Suprapubic skin (tissue), 4 donors: ENCODE results near the gene DKKL1. TPM values are rescaled to one million over a fixed set of nuclear protein-coding genes. Genes with fewer than 3 reads are reported as not detected.
A peak's percentile ranks its signal among the peaks of the same experiment; 100 is the strongest.
"Not testable (repeated sequence)": the region's sequence is repeated elsewhere in the genome, so short reads cannot be mapped to it uniquely, and the experiment has no call there.

Experiments
- DNase-seq, 2 donors: peaks; one replicate each; pipeline ENCODE4 v3.0.0-alpha.2; 2019; ENCODE audit warnings: low spot score in 2 of 2
- H3K27ac ChIP-seq: fragments of 200-600 bp; sonication (generic); one replicate; pipeline ENCODE4 v1.5.1; 2019
- H3K27me3 ChIP-seq: fragments of 200-600 bp; sonication (generic); one replicate; pipeline ENCODE4 v1.5.1; 2019
- H3K36me3 ChIP-seq: fragments of 200-600 bp; sonication (generic); one replicate; pipeline ENCODE4 v1.5.1; 2019
- H3K4me1 ChIP-seq: fragments of 200-600 bp; sonication (generic); one replicate; pipeline ENCODE4 v1.5.1; 2019
- H3K4me3 ChIP-seq: fragments of 200-600 bp; sonication (generic); one replicate; pipeline ENCODE4 v1.5.1; 2019; ENCODE audit warnings: mild to moderate bottlenecking
- H3K9me3 ChIP-seq: fragments of 200-600 bp; sonication (generic); one replicate; pipeline ENCODE4 v1.5.1; 2019
- CTCF ChIP-seq, 2 donors: fragments of 200-600 bp in 1 of 2; fragments of 450-650 bp in 1 of 2; sonication (generic) in 1 of 2; IDR thresholded peaks; one replicate each; pipeline ENCODE4 v1.5.1; 2016 to 2019; ENCODE audit warnings: antibody characterized with exemption in 2 of 2, mild to moderate bottlenecking in 1 of 2, moderate library complexity in 1 of 2
- EP300 ChIP-seq: sonication (generic); formaldehyde crosslinking; IDR thresholded peaks from one replicate; pipeline ENCODE4 v1.6.1; 2017; ENCODE audit warnings: antibody characterized with exemption
- POLR2A ChIP-seq, 2 donors: fragments of 450-650 bp; IDR thresholded peaks; one replicate each; pipeline ENCODE4 v1.6.1; 2017; ENCODE audit warnings: antibody characterized with exemption in 2 of 2, mild to moderate bottlenecking in 2 of 2, moderate library complexity in 2 of 2
- POLR2AphosphoS5 ChIP-seq, 3 donors: sonication (generic); formaldehyde crosslinking; IDR thresholded peaks; one replicate each; pipeline ENCODE4 v1.6.1; 2017; ENCODE audit warnings: antibody characterized with exemption in 3 of 3
- whole genome bisulfite sequencing: methylation state at CpG from one replicate; pipeline ENCODE4 v1.1.5; 2018; 5-methylcytosine and 5-hydroxymethylcytosine counted together
- total RNA-seq, 4 donors: library from RNA; depleted of rRNA; stranded (reverse); fragments of >200 nt; gene quantifications; one replicate each; pipeline ENCODE4 v1.1.0, GENCODE V29; 2016

Gene DKKL1
- total RNA-seq, 4 donors from 2014 or later, result not detected

- no peaks in the 10 kb centered on the region for H3K36me3 ChIP-seq
- DNase-seq, result no peak
- H3K27me3 ChIP-seq, result no peaks in the 10 kb centered on the region
- H3K9me3 ChIP-seq, result no peaks in the 10 kb centered on the region
- WGBS, result 96% methylated on average over 3 of the region's 3 CpGs
- TF ChIP-seq CTCF (IDR thresholded peaks at IDR 0.05) (no peak), POLR2AphosphoS5 (IDR thresholded peaks at IDR 0.05) (no peak)
- H3K4me1 ChIP-seq, result no peaks in the 10 kb centered on the region
- H3K27ac ChIP-seq, result no peak overlapping the region
- H3K4me3 ChIP-seq, result no peak overlapping the region
Measured at GRCh38 chr19:49326165-49326704, 37.4 kb upstream of the DKKL1 start.

GRCh38 chr19:49327878-49328544, 35.7 kb upstream of the DKKL1 start:
- H3K27ac ChIP-seq, result no peak overlapping the region
- peak; percentile 19 to 68 for TF ChIP-seq CTCF (IDR thresholded peaks at IDR 0.05)
- no peak for TF ChIP-seq EP300
- no peak overlapping the region for H3K4me3 ChIP-seq
- H3K36me3 ChIP-seq, result no peaks in the 10 kb centered on the region
- DNase-seq, result no peak
- H3K4me1 ChIP-seq, result no peaks in the 10 kb centered on the region
- no peaks in the 10 kb centered on the region for H3K27me3 ChIP-seq
- no peaks in the 10 kb centered on the region for H3K9me3 ChIP-seq
- 55% methylated on average over 2 of the region's 2 CpGs for WGBS

GRCh38 chr19:49328741-49329140, 34.9 kb upstream of the DKKL1 start:
- Histone ChIP-seq H3K4me1 (no peaks in the 10 kb centered on the region), H3K27me3 (no peaks in the 10 kb centered on the region), H3K27ac (no peak overlapping the region), H3K9me3 (no peaks in the 10 kb centered on the region), H3K4me3 (no peak overlapping the region), H3K36me3 (no peaks in the 10 kb centered on the region)
- TF ChIP-seq POLR2AphosphoS5 (IDR thresholded peaks at IDR 0.05), result no peak
- no peak for TF ChIP-seq CTCF (IDR thresholded peaks at IDR 0.05)
- TF ChIP-seq EP300, result no peak
- TF ChIP-seq POLR2A (IDR thresholded peaks at IDR 0.05), result no peak
- 89% methylated on average over 2 of the region's 2 CpGs for WGBS
- DNase-seq, result no peak

GRCh38 chr19:49331187-49331586, 32.5 kb upstream of the DKKL1 start:
- H3K36me3 ChIP-seq, H3K4me1 ChIP-seq, H3K27ac ChIP-seq, H3K4me3 ChIP-seq, DNase-seq, H3K27me3 ChIP-seq, H3K9me3 ChIP-seq: not testable (repeated sequence)
- WGBS, result 91% methylated on average over 4 of the region's 4 CpGs

GRCh38 chr19:49331616-49332055, 32.0 kb upstream of the DKKL1 start:
- WGBS, result 67% methylated on average over 2 of the region's 2 CpGs
- Histone ChIP-seq H3K4me1 (no peaks in the 10 kb centered on the region), H3K36me3 (no peaks in the 10 kb centered on the region), H3K27ac (no peak overlapping the region), H3K27me3 (no peaks in the 10 kb centered on the region), H3K9me3 (no peaks in the 10 kb centered on the region), H3K4me3 (no peak overlapping the region)
- TF ChIP-seq POLR2AphosphoS5 (IDR thresholded peaks at IDR 0.05) (no peak), CTCF (IDR thresholded peaks at IDR 0.05) (no peak), POLR2A (IDR thresholded peaks at IDR 0.05) (no peak), EP300 (no peak)
- DNase-seq, result peak in 1 of 2 donors; percentile 7

GRCh38 chr19:49332691-49333417, 30.8 kb upstream of the DKKL1 start:
- H3K4me3 ChIP-seq, H3K27ac ChIP-seq, H3K9me3 ChIP-seq, H3K36me3 ChIP-seq, H3K4me1 ChIP-seq, DNase-seq, H3K27me3 ChIP-seq: not testable (repeated sequence)
- 92% methylated on average over 13 of the region's 13 CpGs for WGBS
